ENCODE data around the gene HGFAC.
A peak's percentile ranks its signal among the peaks of the same experiment; 100 is the strongest.
"Not testable (repeated sequence)": the region's sequence is repeated elsewhere in the genome, so short reads cannot be mapped to it uniquely, and the experiment has no call there.

Gene HGFAC

DNA sequence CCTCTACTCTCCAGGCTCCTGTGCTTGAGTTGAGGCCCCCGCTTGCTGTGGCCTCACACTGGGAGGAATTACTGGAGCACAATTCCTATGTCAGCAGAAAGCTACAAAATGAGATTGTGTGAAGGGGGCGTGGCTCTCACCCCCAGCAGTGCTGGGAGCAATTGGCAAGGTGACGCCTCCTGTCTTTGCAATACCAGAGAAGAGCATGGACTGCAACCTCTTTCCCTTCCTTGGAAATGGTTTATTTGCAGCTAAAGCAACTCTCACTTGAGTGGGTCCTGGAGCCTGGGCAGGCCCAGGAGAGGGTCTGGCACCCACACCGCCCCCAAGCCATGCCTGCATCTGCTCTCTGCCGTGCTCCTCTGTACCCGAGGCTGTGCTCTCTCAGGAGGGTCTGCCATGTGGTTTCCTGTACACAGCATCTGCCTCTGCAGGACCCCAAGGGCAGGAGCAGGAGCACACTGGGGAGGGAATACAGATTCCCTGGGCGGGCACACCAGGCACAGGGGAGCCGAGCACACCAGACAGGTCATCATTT is 32.9 kb upstream of the HGFAC start:
- Histone ChIP-seq H3K27me3 (no peaks in the 10 kb centered on the region), H3K4me1 (peaks cover 3% of the 10 kb centered on the region; the same call in 1 of the 2 replicates), H3K36me3 (no peaks in the 10 kb centered on the region), H3K9me3 (peaks cover 4% of the 10 kb centered on the region; the same call in 1 of the 2 replicates), H3K4me3 (ENCODE audit: low read depth, low read length) (no peak overlapping the region)
- TF ChIP-seq, protein P1, sequence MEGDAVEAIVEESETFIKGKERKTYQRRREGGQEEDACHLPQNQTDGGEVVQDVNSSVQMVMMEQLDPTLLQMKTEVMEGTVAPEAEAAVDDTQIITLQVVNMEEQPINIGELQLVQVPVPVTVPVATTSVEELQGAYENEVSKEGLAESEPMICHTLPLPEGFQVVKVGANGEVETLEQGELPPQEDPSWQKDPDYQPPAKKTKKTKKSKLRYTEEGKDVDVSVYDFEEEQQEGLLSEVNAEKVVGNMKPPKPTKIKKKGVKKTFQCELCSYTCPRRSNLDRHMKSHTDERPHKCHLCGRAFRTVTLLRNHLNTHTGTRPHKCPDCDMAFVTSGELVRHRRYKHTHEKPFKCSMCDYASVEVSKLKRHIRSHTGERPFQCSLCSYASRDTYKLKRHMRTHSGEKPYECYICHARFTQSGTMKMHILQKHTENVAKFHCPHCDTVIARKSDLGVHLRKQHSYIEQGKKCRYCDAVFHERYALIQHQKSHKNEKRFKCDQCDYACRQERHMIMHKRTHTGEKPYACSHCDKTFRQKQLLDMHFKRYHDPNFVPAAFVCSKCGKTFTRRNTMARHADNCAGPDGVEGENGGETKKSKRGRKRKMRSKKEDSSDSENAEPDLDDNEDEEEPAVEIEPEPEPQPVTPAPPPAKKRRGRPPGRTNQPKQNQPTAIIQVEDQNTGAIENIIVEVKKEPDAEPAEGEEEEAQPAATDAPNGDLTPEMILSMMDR (IDR thresholded peaks at IDR 0.05; ENCODE audit: low read depth, low read length), result no peak
- DNase-seq, result peak; percentile 13

DNA sequence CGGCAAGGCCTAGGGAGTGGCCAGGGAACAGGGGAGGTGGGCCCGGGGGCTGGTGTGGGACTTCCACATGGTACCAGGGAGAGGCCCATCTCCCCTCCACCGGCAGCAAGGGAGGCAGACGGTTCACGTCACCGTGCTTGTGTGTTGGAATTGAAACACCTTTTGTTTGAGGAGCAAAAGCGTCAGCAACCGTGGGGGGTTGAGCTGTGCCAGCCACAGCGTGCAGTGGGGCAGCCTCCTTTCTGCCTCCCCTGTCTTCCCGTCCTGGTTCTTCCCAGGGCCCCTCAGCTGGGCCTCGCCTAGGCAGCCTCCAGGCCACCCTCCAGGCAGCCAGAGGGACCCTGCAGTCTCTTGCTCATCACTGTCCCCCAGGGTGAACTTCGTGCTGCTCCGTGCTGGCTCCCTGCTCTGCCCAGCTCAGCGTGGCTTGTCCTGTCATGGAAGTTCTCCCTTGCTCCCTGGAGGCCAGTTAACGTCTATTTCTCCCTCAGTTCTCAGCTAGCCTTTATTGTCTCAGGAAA is 32.1 kb upstream of the HGFAC start:
- Histone ChIP-seq H3K9me3 (peaks cover under 1% of the 10 kb centered on the region; the same call in 1 of the 2 replicates), H3K27me3 (no peaks in the 10 kb centered on the region), H3K4me3 (ENCODE audit: low read depth, low read length) (no peak overlapping the region), H3K4me1 (peaks cover 3% of the 10 kb centered on the region; the same call in 1 of the 2 replicates), H3K36me3 (no peaks in the 10 kb centered on the region)
- TF ChIP-seq, protein P1 (IDR thresholded peaks at IDR 0.05; ENCODE audit: low read depth, low read length), result no peak
- no peak for DNase-seq

DNA sequence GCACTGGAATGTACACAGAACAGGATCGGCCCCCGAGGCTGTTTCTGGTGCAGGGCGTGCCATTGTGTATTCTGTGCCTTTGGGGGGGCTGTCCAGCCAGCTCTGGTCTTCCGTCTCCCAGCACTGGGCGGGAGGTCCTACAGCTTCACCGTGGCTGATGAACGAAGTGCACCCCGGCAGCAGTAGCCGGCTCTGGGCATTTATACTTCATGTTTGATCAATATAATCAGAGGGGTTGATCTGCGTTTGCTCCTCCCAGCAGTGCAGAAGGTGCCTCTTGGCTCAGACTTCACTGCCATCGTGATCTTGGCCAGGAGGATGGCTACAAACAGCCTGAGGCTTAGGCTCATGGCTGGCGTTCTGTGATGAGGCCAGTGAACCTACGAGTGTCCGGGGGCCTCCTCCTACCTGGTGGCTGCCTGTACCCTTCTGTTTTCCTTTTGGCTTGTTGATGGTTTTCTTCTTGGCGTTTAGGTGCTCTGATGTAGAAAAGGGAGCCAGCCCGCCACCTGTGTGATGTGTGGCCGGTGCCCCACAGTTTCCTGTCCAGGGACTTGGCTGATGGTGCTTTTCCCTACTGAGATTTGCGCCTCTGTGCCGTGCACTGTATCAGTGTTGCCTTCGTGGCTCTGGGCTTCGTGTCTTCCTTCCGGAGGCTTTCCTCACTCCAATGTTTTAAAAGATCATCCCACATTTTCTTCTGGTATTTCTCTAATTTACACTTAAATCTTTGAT is 31.2 kb upstream of the HGFAC start:
- H3K27me3 ChIP-seq, result no peaks in the 10 kb centered on the region
- no peak overlapping the region for H3K4me3 ChIP-seq (ENCODE audit: low read depth, low read length)
- no peaks in the 10 kb centered on the region for H3K9me3 ChIP-seq
- peaks cover 3% of the 10 kb centered on the region; the same call in 1 of the 2 replicates for H3K4me1 ChIP-seq
- no peaks in the 10 kb centered on the region for H3K36me3 ChIP-seq
- no peak for DNase-seq
- TF ChIP-seq, protein P1 (IDR thresholded peaks at IDR 0.05; ENCODE audit: low read depth, low read length), result no peak

DNA sequence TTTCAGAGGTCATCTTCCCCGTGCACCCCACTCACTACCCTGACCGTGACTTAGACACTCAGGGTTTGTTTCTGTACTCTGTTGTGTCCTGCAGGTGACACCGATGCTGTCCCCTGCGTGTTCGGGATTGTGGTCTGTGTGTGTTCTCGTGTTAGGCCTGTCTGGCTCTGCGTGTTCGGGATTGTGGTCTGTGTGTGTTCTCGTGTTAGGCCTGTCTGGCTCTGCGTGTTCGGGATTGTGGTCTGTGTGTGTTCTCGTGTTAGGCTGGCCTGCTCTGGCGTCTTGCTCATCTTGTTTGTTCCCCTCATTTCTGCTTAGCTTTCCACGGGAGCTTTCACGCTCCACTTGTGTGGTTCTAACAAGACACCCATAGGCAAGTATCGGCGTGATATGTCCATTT is 30.6 kb upstream of the HGFAC start:
- not testable (repeated sequence) for H3K9me3 ChIP-seq; H3K4me3 ChIP-seq (ENCODE audit: low read depth, low read length); H3K36me3 ChIP-seq; H3K27me3 ChIP-seq; H3K4me1 ChIP-seq; DNase-seq

DNA sequence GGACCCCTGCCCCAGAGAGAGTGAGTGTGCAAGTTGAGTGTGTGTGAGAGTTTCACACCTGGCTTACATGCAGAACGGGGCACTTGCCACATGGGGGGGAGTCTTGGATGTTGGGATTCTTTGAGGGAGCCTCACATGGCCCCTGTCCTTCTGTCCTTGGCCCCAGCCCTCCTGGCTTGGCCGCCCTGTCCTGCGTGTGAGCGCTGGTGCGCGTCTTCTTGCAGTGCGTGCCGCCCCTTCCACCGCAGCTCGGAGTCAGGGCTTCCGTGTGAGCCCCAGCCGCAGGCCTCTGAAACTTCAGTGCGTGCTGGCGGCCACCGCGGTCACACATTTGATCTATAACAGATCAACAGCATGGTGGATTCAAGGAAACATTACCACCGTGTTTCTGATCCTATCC is 30.1 kb upstream of the HGFAC start:
- Histone ChIP-seq H3K9me3 (no peaks in the 10 kb centered on the region), H3K27me3 (no peaks in the 10 kb centered on the region), H3K36me3 (no peaks in the 10 kb centered on the region), H3K4me3 (ENCODE audit: low read depth, low read length) (no peak overlapping the region), H3K4me1 (peaks cover 3% of the 10 kb centered on the region; the same call in 1 of the 2 replicates)
- DNase-seq, result no peak
- TF ChIP-seq, protein P1 (IDR thresholded peaks at IDR 0.05; ENCODE audit: low read depth, low read length), result no peak

DNA sequence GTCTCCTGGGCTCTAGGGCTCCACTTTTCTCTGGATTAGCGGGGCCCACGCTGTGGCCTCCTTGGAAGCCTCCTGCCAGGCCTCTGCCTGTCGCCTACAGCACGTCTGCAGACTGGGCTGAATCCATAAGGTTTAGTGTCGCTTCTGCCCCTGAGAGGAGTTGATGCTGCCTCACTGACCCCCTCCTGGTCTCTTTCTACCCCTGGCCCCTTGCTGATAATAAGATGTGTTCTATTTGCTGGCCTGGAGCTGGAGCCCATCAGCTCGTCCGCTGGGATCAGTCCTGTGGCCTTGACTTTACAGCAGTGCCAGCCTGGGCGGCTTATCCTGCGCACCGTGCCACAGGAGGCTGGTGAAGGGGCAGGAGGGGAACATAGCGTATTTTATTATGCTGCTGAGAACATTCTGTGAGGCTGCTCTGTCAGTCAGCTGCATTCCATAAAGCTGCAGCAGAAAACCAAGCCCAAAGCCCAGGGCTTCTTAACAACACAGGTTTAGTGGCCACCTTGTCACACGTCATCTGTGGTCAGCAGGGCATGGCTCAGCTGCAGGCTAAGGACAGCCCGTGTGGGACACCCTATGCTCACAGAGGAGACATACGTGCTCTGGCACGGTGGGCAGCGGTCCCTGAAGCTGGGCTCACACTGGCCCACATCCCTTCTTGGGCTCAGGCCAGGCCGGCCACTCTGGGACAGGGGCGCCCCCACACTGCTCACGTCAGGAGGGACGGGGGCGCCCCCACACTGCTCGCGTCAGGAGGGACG is 29.3 kb upstream of the HGFAC start:
- Histone ChIP-seq H3K9me3 (no peaks in the 10 kb centered on the region), H3K4me1 (peaks cover 3% of the 10 kb centered on the region; the same call in 1 of the 2 replicates), H3K4me3 (ENCODE audit: low read depth, low read length) (no peak overlapping the region), H3K36me3 (no peaks in the 10 kb centered on the region), H3K27me3 (no peaks in the 10 kb centered on the region)
- no peak for DNase-seq
- TF ChIP-seq, protein P1 (IDR thresholded peaks at IDR 0.05; ENCODE audit: low read depth, low read length), result no peak

Measured in BE2C (cell line).